ENCODE results near the gene PLIN5. TPM values are rescaled to one million over a fixed set of nuclear protein-coding genes. Genes with fewer than 3 reads are reported as not detected.

The PLIN5 gene
- total RNA-seq, 1 donor = not detected

DNA sequence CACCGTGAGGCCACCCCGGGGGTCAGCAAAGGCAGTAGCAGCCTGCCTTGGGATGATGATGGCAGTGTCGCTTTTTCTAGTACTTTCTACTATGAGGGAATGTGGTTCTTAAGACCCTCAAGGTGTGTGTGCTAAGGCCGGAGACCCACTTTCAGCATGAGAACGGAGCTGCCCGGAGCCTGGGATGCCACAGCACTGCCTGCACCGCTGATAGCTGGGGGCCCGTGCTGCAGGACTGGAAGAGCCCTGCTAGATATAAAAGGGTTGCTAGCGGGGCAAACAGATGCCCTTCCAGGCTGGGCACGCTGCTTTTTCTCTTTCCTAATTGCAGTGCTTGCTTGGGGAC lies 31.2 kb downstream of the PLIN5 start:
- no peak overlapping the region for H3K4me3 ChIP-seq (ENCODE audit: low read depth, low read length)
- TF ChIP-seq, protein P1, sequence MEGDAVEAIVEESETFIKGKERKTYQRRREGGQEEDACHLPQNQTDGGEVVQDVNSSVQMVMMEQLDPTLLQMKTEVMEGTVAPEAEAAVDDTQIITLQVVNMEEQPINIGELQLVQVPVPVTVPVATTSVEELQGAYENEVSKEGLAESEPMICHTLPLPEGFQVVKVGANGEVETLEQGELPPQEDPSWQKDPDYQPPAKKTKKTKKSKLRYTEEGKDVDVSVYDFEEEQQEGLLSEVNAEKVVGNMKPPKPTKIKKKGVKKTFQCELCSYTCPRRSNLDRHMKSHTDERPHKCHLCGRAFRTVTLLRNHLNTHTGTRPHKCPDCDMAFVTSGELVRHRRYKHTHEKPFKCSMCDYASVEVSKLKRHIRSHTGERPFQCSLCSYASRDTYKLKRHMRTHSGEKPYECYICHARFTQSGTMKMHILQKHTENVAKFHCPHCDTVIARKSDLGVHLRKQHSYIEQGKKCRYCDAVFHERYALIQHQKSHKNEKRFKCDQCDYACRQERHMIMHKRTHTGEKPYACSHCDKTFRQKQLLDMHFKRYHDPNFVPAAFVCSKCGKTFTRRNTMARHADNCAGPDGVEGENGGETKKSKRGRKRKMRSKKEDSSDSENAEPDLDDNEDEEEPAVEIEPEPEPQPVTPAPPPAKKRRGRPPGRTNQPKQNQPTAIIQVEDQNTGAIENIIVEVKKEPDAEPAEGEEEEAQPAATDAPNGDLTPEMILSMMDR (IDR thresholded peaks at IDR 0.05; ENCODE audit: insufficient read depth, low read length) = no peak
- DNase-seq (ENCODE audit: low read depth) = no peak

DNA sequence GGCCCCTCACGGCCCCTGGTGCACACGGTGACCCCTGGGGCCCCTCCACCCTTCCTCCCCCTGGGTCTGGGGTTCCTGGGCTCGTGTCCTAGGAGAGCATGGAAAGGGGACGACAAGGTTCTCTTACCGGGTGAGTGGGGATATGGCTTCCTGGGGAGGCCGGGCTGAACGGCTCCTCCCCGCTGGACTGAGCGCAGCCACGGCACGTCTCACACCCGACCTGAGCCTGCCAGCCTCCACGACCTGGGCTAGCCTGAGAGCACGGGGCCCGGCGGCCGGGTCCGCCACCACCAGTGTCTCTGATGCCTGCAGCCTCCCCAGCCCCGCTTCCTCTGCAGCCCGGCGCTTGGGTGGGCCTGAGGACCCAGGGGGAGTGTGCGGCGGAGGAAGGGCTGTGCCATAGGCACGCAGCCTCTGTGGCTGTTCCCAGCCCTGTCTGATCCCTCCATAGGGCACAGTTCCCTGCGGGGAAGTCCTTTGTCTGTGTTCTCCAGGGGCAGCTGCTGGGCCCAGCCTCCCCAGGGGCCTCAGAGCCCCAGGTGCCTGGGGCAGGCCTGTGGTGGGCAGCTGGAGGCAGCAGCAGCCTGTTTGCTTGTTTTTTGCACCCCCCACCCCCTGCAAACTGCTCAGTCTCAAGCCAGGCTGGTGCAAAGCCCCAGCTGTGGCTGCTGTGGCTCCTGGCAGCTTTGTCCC lies 31.7 kb downstream of the PLIN5 start:
- no peak overlapping the region for H3K4me3 ChIP-seq (ENCODE audit: low read depth, low read length)
- TF ChIP-seq, protein P1 (IDR thresholded peaks at IDR 0.05; ENCODE audit: insufficient read depth, low read length) = no peak
- no peak for DNase-seq (ENCODE audit: low read depth)

DNA sequence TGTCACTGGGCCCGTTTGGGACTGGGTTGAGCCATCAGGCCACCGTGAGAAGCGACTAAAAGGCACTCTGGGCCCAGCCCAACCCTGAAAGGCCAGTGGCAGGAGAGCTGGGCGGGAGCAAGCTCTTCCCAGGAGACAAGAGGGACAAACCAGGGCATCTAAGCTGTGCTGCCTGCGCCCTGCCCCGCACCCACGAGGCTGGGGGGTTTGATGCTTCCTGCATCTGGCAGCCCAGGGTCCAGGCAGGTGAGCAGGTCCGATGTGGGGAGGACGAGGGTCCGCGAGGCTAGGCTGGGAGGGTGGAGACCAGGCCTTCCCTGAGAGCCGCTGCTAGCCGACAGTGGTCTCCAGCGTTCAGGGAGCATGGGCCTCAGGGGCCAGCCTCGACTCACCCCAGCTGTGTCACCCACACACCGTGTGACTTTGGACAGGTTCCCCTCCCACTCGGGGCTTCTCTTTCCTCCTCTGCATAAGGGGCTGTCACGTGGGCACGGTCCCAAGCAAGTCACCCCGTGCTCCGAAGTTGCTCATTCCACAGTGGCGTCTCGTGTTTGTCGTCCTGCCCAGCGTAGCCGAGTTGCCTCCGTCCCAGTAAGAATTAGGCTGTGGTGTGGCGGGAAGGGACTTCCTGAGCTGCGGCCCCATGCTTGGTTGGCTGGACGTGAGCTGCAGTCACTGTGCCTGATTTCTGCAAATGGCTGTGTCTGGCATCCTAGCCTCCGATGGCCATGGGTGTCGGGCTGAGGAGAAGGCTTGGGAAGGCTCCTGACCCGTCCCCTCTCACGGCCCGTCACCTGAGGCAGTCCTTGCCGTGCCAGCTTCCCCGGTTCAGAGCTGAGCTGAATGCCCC lies 32.5 kb downstream of the PLIN5 start:
- DNase-seq (ENCODE audit: low read depth) = no peak

DNA sequence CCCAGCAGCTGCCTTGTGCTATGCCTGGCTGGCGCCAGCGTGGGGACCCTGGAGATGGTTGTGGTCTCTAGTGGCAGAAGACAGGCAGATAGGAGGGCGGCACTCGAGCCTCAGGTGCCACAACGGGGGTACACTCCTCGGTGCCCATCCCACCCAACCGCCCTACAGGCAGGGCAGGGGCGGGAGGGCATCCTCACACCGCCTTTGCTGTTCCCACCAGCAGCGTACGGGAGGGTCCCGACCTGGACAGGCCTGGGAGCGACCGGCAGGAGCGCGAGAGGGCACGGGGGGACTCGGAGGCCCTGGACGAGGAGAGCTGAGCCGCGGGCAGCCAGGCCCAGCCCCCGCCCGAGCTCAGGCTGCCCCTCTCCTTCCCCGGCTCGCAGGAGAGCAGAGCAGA lies 33.3 kb downstream of the PLIN5 start:
- TF ChIP-seq, protein P1 (IDR thresholded peaks at IDR 0.05; ENCODE audit: insufficient read depth, low read length) = no peak
- DNase-seq (ENCODE audit: low read depth) = no peak
- no peak overlapping the region for H3K4me3 ChIP-seq (ENCODE audit: low read depth, low read length)

More for the DNA sequence above, 32.5 kb downstream of the PLIN5 start:
- TF ChIP-seq, protein P1 (IDR thresholded peaks at IDR 0.05; ENCODE audit: insufficient read depth, low read length) = no peak
- H3K4me3 ChIP-seq (ENCODE audit: low read depth, low read length) = no peak overlapping the region

DNA sequence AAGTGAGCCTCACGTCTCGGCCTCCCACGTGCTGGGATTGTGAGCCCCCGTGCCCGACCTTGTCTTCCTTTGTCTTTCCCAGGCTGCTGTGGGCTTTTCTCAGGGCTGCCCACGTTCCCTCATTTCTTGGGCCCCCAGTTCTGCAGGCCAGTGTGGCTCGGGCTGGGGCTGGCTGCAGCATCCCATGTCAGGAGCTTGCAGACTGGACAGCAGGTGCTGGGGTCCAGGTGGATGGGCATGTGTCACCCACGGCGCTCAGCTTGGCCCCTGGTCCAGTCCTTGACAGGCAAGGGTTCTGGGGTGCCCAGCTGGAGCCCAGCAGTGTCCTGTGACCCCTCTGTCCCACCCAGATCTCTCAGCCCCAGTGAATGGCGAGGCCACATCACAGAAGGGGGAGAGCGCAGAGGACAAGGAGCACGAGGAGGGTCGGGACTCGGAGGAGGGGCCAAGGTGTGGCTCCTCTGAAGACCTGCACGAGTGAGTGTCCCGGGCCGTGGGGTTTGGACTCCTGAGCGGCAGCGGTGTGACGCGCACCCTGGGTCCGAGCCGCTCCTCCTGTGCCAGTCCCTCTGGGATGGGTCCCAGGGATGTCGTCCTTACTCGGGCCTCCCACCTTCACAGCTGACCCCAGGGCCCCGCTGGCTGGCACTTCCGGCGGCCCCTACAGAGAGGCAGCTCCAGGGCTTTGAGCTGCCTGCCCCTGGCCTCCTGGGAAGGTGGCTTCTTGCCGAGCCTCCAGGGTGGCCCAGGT lies 34.0 kb downstream of the PLIN5 start:
- no peak overlapping the region for H3K4me3 ChIP-seq (ENCODE audit: low read depth, low read length)
- DNase-seq (ENCODE audit: low read depth) = no peak
- TF ChIP-seq, protein P1 (IDR thresholded peaks at IDR 0.05; ENCODE audit: insufficient read depth, low read length) = no peak

DNA sequence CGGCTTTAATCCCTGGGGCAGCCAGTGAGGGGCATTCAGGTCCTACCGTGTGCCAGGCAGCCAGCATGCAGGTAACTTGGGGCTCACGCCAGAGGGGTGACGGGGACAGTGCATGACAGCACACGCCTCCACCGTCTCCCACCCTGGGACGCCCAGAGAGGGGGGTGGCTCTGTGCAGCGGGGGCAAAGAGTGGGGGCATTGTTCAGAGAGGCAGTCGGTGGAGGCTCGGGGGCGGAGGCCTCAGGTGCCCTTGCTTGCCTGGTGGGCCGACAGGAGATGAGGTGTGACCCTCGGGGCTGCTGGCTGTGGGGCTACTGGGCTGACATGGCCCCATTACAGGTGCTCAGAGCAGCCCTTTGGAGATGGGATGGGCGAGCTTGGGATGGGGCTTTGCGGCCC lies 35.2 kb downstream of the PLIN5 start:
- no peak overlapping the region for H3K4me3 ChIP-seq (ENCODE audit: low read depth, low read length)
- DNase-seq (ENCODE audit: low read depth) = no peak
- TF ChIP-seq, protein P1 (IDR thresholded peaks at IDR 0.05; ENCODE audit: insufficient read depth, low read length) = no peak
